HG03039 (cell line): Measurements from ENCODE around the gene ARRB2.
"Not testable (repeated sequence)": the region's sequence is repeated elsewhere in the genome, so short reads cannot be mapped to it uniquely, and the experiment has no call there.

ENCODE experiments used
- ATAC-seq: cut with Tn5 transposase; IDR thresholded peaks from one replicate; pipeline ENCODE4 v1.9.1; 2021; ENCODE audit warnings: mild to moderate bottlenecking, moderate library complexity; ENCODE audit not compliant: unreplicated experiment

The ARRB2 gene

GRCh38 chr17:4699401-4700056 lies 10.9 kb upstream of the ARRB2 start:
- ATAC-seq, result not testable (repeated sequence)

- no peak for ATAC-seq
Measured at GRCh38 chr17:4701116-4701515, 9.3 kb upstream of the ARRB2 start.

GRCh38 chr17:4703330-4703691 lies 7.1 kb upstream of the ARRB2 start:
- ATAC-seq, result no peak

DNA sequence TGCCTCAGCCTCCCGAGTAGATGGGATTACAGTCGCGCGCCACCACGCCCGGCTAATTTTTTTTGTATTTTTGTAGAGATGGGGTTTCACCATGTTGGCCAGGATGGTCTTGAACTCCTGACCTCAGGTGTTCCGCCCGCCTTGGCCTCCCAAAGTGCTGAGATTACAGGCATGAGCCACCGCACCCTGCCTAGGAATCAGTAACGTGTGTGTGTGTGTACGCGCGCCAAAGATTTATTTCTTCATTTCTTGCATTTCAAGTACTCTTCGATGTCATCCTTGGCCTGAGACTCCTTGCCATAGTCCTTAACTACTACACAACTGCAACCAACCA lies 5.9 kb upstream of the ARRB2 start:
- not testable (repeated sequence) for ATAC-seq

DNA sequence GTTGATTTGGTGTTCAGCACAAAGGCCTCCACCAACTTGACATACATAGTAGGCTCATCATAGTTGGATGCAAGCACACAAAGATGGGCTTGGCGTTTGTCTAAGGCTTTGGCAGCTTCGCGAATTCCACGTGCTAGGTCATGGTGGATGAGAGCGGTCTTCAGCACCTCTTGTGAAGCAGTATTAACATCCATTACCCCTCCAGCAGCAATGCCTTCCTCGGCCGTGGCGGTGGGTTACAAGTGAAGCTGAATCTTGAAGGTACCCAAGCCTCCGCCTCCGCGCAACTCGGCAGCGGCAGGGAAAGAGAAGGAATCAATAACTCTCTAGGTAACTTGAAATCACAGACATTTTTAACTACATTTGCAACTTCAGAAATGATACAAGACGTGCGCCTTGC lies 5.4 kb upstream of the ARRB2 start:
- ATAC-seq, result no peak

DNA sequence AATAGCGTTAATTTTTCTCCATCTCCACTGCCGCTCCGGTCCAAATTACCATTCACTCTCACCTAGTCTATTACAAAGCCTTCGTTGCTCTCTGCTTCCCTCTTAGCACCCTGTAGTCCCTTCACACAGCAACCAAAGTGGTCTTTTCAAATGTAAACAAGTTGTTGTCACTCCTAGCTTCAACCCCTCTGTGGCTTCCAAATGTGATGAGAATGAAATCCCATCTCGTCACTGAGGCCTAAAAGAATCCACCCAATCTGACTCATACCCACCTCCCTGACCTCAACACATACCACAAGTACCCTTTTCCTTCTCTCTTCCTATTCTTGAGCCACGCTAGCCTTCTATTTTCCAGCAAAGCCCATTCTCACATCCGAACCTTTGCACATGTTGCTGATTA lies 4.3 kb upstream of the ARRB2 start:
- no peak for ATAC-seq

- ATAC-seq, result no peak
Measured at GRCh38 chr17:4708436-4708835, 2.0 kb upstream of the ARRB2 start.

DNA sequence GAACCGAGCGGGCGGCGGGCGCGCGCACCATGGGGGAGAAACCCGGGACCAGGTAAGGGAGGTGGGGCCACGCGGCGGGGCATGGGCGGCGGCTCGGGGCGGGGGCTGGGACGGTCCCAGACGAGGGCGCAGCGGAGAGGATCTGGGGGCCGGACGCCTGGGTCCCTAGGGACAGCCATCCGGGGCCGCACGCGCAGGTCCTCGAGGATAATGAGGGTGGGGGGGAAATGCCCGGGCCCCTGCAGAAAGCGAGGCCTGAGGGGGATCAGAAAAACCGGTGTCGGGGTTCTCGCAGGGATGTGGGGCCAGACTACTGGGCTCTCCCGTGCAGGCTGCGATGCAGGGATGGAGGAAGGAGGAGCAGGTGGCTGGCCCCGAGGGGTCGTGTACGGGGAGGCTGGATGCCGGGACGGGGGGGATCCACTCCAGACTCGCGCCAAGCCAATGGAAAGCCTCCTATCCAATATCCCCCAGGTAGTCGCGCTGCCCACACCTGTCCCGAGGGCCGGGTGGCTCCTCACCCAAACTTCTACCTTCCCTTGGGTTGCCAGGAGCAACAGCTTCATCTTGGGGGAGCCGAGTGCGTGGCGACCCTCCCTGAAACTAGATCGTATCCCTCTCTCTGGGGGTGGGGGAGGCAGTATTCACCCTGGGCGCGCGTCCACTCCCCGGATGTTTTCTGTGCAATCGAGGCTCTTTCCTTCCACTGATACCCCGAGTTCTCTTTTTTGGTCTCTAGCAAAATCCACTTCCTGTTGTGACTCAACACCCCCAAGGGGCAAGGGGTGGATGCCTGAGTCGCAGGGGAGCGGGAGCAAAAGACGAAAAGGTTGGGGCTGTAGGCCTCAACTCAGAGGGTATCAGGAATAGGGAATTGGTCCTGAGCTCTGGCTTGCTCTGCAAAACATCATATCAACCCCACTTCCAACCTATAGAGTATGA lies 532 bp downstream of the ARRB2 start:
- no peak for ATAC-seq

DNA sequence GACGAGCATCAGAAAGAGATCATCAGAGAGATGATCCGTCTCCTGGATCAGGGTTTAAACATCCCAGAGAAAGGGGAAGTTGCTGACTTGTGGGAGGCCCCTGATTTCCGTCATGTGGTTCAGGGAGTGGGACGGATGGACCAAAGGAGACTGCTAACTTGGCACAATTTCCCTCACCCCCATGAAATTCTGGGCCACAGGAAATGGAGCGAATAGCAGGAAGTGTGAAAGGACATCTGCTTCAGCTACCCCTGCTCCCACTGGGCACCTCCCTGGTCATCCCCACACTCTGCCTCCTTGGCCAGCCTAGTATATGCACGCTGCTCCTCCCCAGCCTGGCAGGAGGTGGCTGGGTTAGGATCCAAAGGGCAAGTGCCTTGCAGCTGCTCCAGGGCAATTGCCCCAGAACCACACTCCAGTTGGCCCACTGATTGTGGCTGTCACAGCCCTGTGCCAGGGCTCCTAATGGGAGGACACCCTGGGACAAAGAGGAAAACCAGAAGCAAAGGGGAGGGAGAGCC lies 1.3 kb downstream of the ARRB2 start:
- no peak for ATAC-seq

DNA sequence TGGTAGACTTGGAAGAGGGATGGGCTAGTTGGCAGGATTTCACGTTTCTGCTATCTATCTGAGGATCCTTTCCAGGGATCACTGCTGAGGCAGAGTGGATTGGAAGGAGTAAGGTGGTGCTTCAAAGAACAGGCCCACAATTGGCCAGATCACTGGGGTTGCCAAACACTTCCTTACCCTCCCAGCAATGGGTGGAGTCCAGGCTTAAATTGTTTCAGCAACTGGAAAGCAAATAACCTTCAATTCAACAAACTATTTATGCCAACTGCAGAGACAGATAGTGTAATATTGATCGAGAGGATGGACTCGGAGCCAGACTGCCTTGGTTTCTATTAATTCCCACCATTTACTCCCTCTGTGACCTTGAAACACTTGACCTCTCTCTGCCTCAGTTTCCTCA lies 2.1 kb downstream of the ARRB2 start:
- no peak for ATAC-seq

DNA sequence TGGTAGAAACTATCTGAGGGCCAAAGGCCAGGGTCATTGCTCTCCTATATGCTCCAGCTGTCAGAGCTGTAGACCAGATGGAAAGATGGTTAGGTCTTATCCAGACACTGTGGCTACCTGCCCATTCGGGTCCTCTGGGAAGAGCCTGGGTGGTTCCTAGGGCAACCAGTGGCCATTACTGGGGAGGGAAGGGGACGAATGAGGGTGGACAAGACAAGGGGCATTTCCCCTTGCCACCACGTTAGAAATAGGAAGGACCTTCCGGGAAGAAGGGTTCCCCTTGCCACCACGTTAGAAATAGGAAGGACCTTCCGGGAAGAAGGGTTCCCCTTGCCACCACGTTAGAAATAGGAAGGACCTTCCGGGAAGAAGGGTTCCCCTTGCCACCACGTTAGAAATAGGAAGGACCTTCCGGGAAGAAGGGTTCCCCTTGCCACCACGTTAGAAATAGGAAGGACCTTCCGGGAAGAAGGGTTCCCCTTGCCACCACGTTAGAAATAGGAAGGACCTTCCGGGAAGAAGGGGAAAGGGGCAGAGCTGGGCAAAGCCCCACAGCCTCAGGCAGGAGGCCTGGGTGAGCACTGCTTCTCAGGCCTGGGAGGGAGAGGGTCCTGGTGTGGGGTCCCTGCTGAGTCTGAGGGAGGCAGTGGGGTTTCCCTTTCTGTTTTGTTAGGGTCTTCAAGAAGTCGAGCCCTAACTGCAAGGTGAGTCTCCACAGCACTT lies 4.1 kb downstream of the ARRB2 start:
- not testable (repeated sequence) for ATAC-seq

DNA sequence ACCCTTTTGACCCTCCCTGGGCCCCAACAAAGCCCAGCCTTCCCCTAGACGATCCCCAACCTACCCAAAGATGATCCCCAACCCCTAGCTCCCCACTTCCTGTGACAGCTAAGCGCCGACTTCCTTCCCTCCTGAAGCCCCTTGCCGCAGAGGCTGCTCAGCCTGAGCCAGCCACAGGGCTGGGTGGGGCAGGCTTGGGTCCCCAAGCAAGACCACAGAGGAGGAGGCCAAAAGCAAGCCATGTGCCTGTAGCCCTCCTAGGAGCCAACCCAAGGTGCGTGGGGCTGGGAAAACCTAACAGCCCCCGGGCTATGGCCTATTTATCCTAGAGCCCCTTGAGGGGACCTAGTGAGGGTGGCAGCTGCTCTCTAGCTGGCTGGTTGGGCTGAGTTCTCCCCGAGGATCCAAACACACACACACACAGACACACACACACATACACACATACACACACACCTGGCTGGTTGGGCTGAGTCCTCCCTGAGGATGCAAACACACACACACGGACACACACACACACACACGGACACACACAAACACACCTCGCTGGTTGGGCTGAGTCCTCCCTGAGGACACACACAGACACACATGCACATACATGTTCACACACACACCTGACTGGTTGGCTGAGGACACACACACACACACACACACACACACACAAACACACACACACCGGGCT lies 4.8 kb downstream of the ARRB2 start:
- ATAC-seq, result no peak

GRCh38 chr17:4716081-4716480 lies 5.6 kb downstream of the ARRB2 start:
- no peak for ATAC-seq

GRCh38 chr17:4717791-4718190 lies 7.4 kb downstream of the ARRB2 start:
- ATAC-seq, result no peak

- no peak for ATAC-seq
Measured at GRCh38 chr17:4718276-4718675, 7.8 kb downstream of the ARRB2 start.

DNA sequence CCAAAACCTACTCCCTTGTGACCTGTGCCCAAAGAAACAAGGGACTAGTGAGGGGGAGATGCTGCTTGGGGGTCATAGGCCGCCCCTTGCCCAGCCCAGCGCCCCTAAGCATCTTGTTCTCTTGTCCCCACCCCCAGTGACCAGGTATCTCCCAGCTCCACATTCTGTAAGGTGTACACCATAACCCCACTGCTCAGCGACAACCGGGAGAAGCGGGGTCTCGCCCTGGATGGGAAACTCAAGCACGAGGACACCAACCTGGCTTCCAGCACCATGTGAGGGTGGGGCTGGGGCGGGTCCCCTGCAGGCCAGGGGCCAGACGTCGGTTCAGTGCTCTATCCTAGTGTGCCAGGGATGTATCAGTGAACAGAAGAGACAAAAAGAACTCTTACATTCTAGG lies 8.7 kb downstream of the ARRB2 start:
- ATAC-seq, result no peak

GRCh38 chr17:4719684-4720221 lies 9.3 kb downstream of the ARRB2 start:
- no peak for ATAC-seq

- no peak for ATAC-seq
Measured at GRCh38 chr17:4720787-4721186, 10.4 kb downstream of the ARRB2 start.

- no peak for ATAC-seq
Measured at GRCh38 chr17:4721203-4722135, 11.0 kb downstream of the ARRB2 start.
